GM19455 (cell line): ENCODE measurements around the gene MYO9A.
A peak's percentile ranks its signal among the peaks of the same experiment; 100 is the strongest.

ENCODE experiments used
- ATAC-seq: cut with Tn5 transposase; IDR thresholded peaks from one replicate; pipeline ENCODE4 v1.9.1; 2021; ENCODE audit not compliant: unreplicated experiment

MYO9A gene

GRCh38 chr15:72118017-72118978 is at the start of gene MYO9A, which contains the start of gene SENP8:
TSS of gene MYO9A (minus strand) at chr15:72118150. CDS start at chr15:72046563, 71,587 bp downstream.
TSS of gene SENP8 (plus strand) at chr15:72118403. CDS start at chr15:72139624, 21,221 bp downstream.
- ATAC-seq, result peak; percentile 63

- no peak for ATAC-seq
Measured at GRCh38 chr15:72167445-72167844, 49.5 kb upstream of the MYO9A start.

GRCh38 chr15:72166716-72167417 is 48.9 kb upstream of the MYO9A start:
- ATAC-seq, result no peak

GRCh38 chr15:72163719-72164118 is 45.8 kb upstream of the MYO9A start:
- no peak for ATAC-seq

- no peak for ATAC-seq
Measured at GRCh38 chr15:72162569-72162968, 44.6 kb upstream of the MYO9A start.

- no peak for ATAC-seq
Measured at GRCh38 chr15:72161361-72162132, 43.6 kb upstream of the MYO9A start.

- ATAC-seq, result no peak
Measured at GRCh38 chr15:72160696-72161245, 42.8 kb upstream of the MYO9A start.

GRCh38 chr15:72156928-72157327 is 39.0 kb upstream of the MYO9A start:
- no peak for ATAC-seq

GRCh38 chr15:72155635-72156616 is 38.0 kb upstream of the MYO9A start:
- no peak for ATAC-seq

- ATAC-seq, result no peak
Measured at GRCh38 chr15:72155003-72155621, 37.2 kb upstream of the MYO9A start.

GRCh38 chr15:72154316-72154715 is 36.4 kb upstream of the MYO9A start:
- no peak for ATAC-seq

GRCh38 chr15:72153269-72154000 is 35.5 kb upstream of the MYO9A start:
- ATAC-seq, result no peak

- ATAC-seq, result no peak
Measured at GRCh38 chr15:72147418-72147817, 29.5 kb upstream of the MYO9A start.

- no peak for ATAC-seq
Measured at GRCh38 chr15:72146934-72147333, 29.0 kb upstream of the MYO9A start.

- no peak for ATAC-seq
Measured at GRCh38 chr15:72146221-72146620, 28.3 kb upstream of the MYO9A start.

GRCh38 chr15:72141171-72142084 is 23.5 kb upstream of the MYO9A start:
- ATAC-seq, result peak; percentile 100

- no peak for ATAC-seq
Measured at GRCh38 chr15:72140088-72140487, 22.1 kb upstream of the MYO9A start.
